Renal cortex interstitium (tissue), 11 donors: ENCODE data around the gene GPR62. TPM values are rescaled to one million over a fixed set of nuclear protein-coding genes. Genes with fewer than 3 reads are reported as not detected.

Experiments used
- DNase-seq, 11 donors: peaks; one replicate each; pipeline ENCODE4 v3.0.0-alpha.2; 2013; ENCODE audit warnings: low read depth in 9 of 11, low spot score in 4 of 11; ENCODE audit errors: extremely low read depth in 1 of 11
- polyA plus RNA-seq, 3 donors: library from polyadenylated mRNA; unstranded; fragments of 120-200 nt; gene quantifications; one replicate each; pipeline ENCODE4 v1.2.1, GENCODE V29; 2013; ENCODE audit not compliant: insufficient read length in 3 of 3

Gene GPR62
- polyA plus RNA-seq, 3 donors: 0.40 to 0.83 (median 0.53) TPM

- no peak for DNase-seq
These were observed 9.3 kb downstream of the GPR62 start for GRCh38 chr3:51964521-51964920.

- DNase-seq: no peak
These were observed 10.8 kb downstream of the GPR62 start for GRCh38 chr3:51966016-51966415.

- DNase-seq: no peak
These were observed 11.3 kb downstream of the GPR62 start for GRCh38 chr3:51966486-51966885.

DNA sequence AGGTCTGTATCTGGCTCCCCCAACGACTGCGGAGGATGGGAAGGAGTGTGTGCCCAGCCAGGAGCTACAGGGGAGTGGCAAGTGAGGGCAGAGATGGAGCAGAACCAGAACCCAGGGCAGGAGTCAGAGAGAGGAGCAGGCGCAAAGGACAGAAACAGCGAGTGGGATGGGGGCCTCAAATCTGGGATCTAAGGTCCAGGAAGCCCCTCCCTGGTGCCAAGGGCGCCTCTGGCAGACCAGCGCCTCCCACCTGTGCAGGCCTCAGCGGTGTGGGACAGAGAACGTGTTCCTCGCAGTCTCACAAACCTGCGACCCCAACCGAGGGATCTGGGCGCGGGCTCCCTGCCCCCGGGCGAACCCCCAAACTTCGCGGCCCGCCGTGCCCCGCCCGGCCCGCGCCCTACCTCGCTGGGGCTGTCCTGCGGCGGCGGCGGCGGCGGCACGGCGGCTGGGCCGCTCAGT lies 11.8 kb downstream of the GPR62 start:
- no peak for DNase-seq

- peak in 5 of 11 donors; percentile 28 to 59 (median 43) for DNase-seq
These were observed 12.4 kb downstream of the GPR62 start, which contains the start of gene PCBP4 for GRCh38 chr3:51967384-51968169. PCBP4 (minus strand) TSS chr3:51967454; CDS start chr3:51961240, 6,214 bp downstream.

DNA sequence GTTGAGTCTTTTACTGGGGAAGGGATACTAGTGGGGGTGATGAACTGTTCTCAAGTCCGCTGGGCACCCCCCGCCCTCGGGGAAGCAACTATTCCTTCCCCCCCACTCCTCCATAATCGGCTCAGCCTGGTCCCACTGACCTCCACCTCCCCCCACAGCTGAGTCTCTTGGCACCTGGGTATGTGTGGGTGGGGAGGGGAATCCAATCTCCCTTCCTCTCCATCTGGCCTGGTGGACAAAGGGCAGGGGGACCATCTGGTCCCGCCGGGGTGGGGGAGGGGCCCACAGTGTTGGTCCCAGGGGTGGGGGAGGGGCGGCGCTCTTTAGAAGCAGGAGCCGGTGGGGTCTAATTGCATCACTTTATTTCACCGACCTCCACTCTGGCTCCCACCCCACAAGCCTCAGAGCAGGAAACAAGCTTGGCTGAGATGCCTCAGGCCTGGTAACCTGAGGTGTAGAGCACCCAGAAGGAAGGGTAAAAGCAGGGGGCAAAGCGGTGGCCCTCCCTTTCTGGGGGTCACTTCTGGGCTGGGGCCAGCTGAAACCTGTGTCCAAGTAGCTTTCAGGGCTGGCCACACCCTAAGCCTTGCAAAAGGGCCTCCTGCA lies 13.1 kb downstream of the GPR62 start:
- peak in 3 of 11 donors; percentile 47 to 57 (median 55) for DNase-seq

GRCh38 chr3:51968883-51969678 lies 13.9 kb downstream of the GPR62 start:
- no peak for DNase-seq

DNA sequence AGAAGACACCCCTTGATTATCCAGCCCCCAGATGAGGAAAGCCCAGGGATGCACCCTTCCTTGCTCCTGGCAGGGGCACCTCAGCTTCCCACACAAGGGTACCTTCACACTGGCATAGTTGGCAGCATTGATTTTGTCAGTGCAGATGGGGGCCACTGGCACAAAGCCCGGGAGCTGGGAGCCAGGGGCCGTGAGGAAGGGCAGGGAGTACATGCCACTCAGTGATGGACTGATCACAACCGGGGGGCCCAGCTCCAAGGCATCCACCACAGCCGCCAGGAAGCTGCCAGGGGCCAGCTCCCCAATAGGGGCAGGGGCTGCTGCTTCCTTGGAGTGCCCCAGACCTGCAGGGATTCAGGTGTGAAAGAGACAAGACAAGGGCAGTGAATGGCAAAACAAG lies 14.7 kb downstream of the GPR62 start:
- DNase-seq: no peak

DNA sequence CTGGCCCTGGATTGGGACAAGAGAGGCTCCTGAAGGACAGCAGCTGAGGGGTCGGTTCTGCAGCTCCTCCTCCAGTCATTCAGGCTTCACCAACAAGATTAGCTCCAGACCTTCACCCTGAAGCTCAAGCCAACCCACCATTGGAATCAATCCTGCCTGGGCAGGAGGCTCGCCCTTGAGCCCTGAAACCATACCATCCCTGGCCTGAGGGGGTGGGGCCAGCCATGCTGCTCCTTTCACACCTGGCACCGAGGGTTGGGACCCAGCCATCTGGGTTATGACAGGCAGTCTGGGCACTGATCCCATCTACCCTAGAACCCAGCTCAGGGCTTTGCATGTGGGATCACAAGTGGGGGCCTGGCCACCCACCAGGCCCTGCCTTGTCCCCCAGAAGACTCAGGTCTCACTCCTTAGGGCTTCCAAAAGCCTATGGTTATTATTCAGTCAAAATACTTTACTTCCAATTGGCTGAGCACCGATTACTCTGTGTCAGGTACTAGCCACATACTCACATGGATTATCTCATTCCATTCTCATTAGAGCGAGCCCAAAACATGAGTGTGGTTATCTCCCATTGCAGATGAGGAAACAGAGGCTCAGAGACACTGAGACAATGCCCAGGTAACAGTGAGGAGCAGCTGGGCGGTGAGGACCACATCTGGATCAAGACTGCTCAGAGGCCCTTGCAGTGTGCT lies 15.6 kb downstream of the GPR62 start:
- no peak for DNase-seq

- no peak for DNase-seq
These were observed 16.2 kb downstream of the GPR62 start for GRCh38 chr3:51971350-51971749.

GRCh38 chr3:51974277-51974962 lies 19.2 kb downstream of the GPR62 start:
- DNase-seq: no peak

- peak in 3 of 11 donors; percentile 42 to 58 (median 45) for DNase-seq
These were observed 20.0 kb downstream of the GPR62 start, which contains the start of gene ABHD14A for GRCh38 chr3:51974963-51975851. ABHD14A (plus strand) TSS chr3:51975064; CDS start chr3:51975136, 72 bp downstream.

DNA sequence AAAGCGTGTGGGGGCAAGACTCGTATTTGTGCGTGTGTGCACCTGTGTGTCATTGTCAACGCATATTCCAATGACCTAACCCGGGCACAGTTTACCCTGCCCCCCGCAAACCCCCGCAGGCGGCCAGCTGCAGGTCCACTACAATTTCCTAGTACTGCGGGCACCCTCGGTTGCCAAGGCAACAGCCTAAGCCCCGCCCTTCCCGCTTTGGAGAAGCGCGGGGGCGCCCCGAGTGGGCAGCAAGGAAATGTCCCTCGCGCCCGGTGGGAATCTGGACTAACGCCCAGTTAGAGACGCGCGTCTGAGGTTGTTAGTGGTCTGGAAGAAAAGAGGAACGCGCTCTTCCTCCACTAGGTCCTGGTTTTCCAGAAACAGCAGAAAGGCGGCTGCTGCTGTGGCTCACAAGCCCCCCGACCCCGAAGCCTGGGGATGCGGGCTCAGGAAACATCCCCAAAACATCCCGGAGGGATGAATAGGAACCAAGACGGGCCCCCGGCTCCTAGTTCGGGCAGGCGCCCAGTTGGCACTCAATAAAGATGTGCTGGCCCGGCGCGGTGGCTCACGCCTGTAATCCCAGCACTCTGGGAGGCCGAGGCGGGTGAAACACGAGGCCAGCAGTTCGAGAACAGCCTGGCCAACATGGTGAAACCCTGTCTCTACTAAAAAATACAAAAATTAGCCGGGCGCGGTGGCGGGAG lies 20.8 kb downstream of the GPR62 start:
- DNase-seq: peak in 4 of 11 donors; percentile 46 to 70 (median 60)

GRCh38 chr3:51977446-51978142 lies 22.4 kb downstream of the GPR62 start:
- DNase-seq: no peak

GRCh38 chr3:51978143-51978502 lies 22.9 kb downstream of the GPR62 start:
- DNase-seq: no peak

- DNase-seq: no peak
These were observed 25.1 kb downstream of the GPR62 start for GRCh38 chr3:51980253-51980652.
